Right ventricle myocardium inferior (tissue), 1 donor: ENCODE data around the gene RSPH9. TPM values are rescaled to one million over a fixed set of nuclear protein-coding genes. Genes with fewer than 3 reads are reported as not detected.
A peak's percentile ranks its signal among the peaks of the same experiment; 100 is the strongest.

ENCODE experiments used
- ATAC-seq: fragments of 200-7000 bp; cut with Tn5 transposase; one replicate; pipeline ENCODE4 v1.9.1; 2020; ENCODE audit warnings: mild to moderate bottlenecking, moderate library complexity
- DNase-seq: peaks from one replicate; pipeline ENCODE4 v3.0.0; 2021; ENCODE audit errors: missing footprints
- intact Hi-C: fragments of 100-400 bp; cut with DNase I; formaldehyde crosslinking; loops from one replicate; pipeline ENCODE4 v1.11.0; 2022
- total RNA-seq: library from RNA; stranded (reverse); fragmentation: NEBNext Ultra II Directional; extraction: Animal tissue kit (Norgen Biotek cat#: 25700); gene quantifications from one replicate; pipeline ENCODE4 v1.2.1, GENCODE V29; 2021
- donor health status: DM: no; HTN: yes; CAD: no; lungs with severe emphysema.

Gene RSPH9
- total RNA-seq, 1 donor from 2014 or later, result 0.11 TPM

DNA sequence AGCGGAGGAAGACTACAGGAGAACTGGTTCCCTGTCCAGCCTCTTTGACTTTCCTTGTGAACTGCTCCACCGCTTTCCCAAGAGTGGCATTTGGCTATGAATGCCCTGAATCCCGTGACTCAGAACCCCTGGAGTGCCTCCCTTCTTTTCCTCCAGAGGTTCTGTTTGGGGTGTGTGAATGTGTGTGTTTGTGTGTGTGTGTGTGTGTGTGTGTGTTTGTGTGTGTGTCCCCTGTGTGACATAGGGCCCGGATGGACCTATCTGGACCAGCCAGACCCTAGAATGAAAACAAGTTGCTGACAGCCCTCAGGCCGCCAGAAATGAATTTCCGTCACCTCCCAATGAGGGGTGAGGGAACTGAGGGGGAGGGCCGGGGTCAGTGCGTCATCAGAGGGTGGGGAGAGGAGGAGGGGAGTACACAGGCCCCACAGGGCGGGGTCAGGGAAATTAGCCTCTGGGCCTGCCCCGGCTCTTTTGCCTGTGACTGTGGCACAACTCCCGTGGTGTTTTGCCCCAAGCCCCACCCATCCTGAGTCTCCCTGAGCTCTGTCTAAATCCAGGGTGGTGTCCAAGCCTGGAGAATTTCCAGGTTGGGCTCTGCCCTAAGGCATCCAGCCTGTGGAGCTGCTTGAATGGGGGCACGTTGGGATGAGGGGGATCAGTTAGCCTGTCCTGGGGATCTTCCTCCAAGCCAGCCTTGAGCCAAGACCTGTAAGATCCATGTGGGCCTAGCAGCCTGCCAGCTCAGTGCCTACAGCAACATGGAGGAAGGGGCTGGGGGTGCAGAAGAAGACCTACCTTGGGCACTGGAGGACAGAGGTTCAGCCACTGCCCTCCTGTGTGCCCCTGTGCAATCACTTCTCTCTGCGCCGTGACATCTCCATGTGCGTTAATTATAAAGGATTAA lies 58.0 kb downstream of the RSPH9 start:
- ATAC-seq (peak; percentile 97), DNase-seq (peak; percentile 93)
- intact Hi-C loops, result no loop called here

DNA sequence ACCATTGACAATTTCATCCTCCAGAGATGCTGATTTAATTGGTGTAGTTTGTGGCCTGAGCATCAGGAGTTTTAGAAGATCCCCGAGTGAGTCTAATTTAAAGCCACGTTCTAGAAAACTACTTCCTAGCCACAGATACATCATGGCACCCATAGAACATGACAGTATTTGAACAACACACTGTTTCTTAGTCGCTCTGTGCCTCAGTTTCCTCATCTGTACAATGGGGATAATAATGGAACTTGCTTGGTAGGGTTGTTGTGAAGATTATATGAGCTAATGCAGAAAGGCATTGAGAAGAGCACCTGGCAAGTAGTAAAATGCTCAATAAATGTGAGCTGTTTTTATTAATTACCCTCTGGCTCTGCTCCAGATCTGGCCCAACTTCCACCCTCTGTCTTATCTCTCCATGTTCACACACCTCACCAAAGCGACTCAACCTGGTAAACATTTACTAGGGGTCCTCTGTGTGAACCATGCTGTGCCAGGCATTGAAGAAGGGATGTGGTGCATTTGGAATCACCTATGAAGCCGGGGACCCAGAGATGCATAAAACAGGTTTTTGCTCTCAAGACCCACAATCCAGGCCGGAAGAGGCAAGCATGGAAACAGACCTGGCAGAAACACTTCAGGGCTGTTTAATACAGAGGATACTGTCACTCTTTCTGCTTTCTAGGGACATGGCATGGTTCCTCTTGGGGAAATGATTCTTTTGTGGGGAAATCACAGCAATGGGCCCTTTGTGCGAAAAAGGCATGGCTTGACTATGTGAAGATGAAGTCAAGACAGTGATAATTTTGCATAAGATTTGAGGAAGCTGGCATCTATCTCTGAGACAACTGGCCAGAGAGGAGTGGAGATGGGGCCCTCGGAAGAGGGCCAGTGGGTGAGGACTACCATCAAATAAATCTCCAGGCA lies 58.9 kb downstream of the RSPH9 start:
- intact Hi-C loops, result no loop called here
- DNase-seq, result no peak
- ATAC-seq, result no peak

DNA sequence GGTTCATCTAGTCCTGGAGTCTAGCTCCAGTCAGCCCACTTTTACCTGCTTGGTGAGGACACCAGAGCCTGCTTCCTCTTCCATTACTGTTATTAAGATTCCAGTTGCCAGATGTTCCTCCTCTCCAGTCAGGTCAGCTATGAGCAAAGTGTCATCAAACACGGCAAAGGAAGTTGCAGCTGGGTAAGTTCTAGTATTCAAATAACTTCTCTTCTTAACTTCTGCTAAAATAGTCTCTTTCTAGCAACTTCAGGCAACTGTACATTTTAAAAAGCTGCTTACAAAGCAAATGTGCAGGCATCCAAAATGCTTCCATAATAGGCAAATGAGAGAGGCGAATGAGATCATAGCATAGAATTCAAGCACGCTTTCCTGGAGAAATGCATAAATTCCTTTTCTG lies 61.2 kb downstream of the RSPH9 start:
- DNase-seq (no peak), ATAC-seq (no peak)
- intact Hi-C loops, result no loop called here

DNA sequence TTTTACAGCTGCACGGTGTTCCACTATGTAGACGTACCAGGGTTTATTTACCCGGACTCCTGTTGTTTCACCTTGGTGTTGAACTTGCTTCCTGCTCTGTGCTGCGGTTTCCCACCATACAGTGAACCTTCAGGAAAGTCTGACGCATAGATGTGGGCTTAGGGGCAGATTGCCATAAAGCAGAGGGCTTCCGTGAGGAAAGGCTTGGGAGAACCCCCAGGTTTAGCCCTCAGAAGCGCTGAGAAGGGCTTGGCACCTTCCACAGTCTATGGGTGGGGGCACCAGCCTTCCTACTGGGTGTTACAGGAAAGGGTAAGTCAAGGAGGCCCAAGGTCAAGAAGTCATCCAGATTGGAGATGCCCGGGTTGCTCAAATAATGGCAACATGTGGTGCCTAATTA lies 62.0 kb downstream of the RSPH9 start:
- no peak for ATAC-seq

DNA sequence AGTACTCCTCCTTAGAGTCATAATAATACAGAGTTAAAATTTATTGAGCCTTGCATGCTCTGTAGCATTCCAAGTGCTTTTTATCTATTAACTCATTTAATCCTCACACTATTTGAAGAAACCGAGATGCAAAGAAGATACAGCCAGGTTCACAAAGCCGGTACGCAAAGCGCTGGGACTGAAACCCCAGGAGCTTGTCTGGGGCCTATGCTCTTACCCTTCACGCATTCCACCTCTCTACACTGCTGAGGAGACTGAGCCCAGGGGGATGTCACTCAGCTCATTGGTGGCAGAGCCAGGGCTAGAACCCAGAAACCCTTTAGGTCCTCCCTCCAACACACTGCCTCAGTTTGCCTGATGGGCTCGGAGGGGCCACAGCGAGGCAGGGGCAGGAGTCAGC lies 62.4 kb downstream of the RSPH9 start:
- intact Hi-C loops, result no loop called here
- DNase-seq (no peak), ATAC-seq (no peak)

More for the DNA sequence above, 62.0 kb downstream of the RSPH9 start:
- DNase-seq, result no peak
- intact Hi-C loops, result no loop called here

DNA sequence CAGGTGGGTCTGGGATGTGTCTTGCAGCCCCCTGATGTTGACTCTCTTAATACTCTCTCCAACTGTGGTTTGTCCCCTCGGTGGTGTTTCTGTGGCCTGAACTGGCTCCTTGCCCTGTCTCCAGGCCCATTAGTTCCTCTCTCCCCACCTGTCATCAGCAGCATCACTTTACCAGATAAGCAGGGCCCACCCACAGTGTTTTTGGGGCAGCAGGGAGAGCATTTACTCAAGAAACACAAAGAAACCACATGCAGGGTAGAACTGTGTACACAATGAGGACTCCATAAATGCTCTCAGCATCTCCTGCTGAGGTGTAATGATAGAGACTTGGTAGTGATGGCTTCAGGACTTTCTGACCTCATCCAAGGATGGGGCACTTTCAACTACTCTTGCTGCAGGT lies 62.9 kb downstream of the RSPH9 start:
- no peak for DNase-seq
- ATAC-seq, result no peak
- intact Hi-C loops, result no loop called here

DNA sequence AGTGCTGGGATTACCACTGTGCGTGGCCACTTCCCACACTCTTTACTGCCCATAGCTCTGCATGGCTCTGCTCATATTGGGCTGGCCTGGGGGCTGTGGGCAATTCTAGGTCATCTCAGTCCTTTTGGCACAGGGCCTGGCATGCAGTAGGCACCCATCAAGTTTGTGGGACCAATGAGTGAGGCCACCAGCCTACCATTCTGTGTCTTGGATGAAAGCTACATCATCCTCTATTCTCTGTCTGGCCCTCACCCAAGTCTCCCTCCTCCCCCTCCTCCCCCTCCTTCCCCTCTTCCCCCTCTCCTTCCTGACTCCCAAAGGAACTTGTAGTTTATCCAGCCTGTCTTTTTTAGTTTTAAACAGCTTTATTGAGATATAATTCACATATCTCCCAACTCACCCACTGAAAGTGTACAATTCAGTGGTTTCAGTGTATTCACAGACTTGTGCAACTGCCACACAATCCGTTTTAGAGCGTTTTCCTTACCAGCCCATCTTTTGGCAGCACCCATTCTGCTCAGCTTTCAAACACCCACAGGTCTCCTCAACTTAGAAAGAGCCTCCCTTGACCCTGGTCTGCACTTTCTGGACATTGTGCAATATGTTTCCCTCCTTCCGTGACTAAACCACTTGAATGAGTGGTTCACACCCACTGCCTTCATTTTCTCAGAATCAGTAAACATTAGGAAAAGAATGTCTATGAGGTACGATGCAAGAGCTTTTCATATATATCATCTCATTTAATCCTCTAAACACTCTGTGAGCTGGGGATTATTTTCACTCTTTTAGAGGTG lies 64.2 kb downstream of the RSPH9 start:
- intact Hi-C loops, result no loop called here
- no peak for DNase-seq
- ATAC-seq, result peak; percentile 83

DNA sequence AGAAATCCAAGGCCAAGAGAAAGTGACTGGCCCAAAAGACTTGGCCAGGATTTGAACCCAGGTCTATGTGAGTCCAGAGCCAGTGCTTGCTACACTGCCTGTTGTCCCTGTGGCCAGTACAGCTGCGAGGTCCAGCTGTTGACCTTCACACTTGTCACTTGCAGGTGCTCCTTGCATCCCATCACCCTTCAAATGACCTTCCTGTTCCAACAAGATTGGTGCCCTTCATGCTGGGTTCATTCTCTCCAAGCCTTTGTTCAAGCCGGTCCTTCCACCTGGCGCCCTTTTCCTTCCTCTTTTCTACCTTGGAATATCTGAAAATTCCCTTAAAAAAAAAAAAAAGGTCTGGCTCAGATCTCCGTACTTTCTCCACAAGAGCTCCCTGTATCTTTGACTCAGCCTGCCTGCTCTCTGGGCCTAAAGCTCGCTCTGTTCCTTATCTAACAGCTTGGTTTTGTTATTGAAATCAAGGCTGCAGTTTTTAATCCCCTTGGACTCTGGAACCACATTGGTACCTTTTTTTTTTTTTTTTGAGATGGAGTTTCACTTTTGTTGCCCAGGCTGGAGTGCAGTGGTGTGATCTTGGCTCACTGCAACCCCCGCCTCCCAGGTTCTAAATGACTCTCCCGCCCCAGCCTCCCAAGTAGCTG lies 64.9 kb downstream of the RSPH9 start:
- intact Hi-C loops, result no loop called here
- ATAC-seq, result peak; percentile 53
- no peak for DNase-seq

DNA sequence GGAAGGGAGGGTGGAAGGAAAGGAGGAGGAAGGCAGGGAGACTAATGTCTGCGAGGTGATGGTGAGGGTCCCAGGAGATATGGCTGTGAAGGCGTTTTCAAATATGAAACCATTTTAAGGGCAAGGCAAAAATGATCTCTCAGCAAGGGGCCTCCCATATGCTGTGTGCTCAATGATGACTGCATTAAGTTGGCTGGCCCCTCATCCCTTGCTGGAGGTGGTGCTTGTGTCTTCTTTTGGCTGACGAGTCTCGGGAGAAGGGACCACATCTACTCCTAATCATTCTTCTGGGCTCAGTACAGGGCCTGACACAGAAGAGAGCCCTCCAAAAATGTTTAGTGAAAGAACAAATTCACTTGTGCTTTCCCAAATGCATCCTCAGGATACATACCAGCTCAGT lies 65.7 kb downstream of the RSPH9 start:
- intact Hi-C loops, result no loop called here
- no peak for DNase-seq
- no peak for ATAC-seq

DNA sequence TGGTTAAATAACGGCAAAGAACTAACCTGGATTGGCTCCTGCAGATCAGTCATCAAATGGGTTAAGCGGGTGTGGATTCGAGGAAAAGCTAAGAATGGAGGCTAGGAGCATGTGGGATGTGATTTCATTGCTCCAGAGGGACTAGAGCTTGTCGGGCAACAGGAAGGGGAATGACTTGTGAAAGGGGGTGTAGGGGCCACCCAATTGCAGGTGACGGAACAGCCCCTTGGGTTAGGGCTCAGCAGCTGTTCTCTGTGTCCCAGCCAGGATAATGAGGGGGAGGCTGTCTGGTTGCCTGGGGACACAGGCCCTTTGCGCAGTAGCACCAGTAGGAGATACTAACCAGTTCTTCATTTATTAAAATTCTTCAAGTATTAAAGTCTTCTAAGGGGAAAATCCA lies 67.7 kb downstream of the RSPH9 start:
- intact Hi-C loops, result no loop called here
- DNase-seq, result no peak

DNA sequence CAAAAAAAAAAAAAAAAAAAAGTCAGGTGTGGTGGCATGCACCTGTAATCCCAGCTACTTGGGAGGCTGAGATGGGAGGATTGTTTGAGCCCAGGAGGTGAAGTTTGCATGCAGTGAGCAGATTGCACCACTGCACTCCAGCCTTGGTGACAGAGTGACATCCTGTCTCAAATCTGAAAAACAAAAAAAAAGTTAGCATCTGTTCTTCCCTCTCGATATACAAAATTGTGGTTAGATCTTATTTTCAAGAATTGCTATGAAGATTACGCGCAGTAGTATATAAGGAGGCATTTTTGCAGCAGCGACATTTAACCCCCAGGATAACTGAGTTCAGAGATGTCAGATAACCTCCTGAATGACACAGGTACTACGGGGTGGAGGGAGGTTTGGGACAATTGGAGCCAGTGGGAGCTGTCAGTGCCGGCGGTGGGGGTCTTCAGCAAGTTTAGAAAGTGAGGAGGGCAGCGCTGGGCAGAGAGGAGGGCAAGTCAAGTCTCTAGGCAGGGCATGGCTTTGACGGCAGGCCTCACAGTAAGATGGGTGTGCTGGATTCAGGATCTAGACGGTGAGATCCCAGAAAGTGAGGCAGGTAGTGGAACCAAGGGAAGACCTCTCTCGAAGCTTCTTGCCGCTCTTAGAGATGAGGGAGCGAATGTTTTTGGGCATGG lies 68.9 kb downstream of the RSPH9 start:
- intact Hi-C loops, result no loop called here
- ATAC-seq (no peak), DNase-seq (no peak)

More for the DNA sequence above, 67.7 kb downstream of the RSPH9 start:
- ATAC-seq, result peak; percentile 49

DNA sequence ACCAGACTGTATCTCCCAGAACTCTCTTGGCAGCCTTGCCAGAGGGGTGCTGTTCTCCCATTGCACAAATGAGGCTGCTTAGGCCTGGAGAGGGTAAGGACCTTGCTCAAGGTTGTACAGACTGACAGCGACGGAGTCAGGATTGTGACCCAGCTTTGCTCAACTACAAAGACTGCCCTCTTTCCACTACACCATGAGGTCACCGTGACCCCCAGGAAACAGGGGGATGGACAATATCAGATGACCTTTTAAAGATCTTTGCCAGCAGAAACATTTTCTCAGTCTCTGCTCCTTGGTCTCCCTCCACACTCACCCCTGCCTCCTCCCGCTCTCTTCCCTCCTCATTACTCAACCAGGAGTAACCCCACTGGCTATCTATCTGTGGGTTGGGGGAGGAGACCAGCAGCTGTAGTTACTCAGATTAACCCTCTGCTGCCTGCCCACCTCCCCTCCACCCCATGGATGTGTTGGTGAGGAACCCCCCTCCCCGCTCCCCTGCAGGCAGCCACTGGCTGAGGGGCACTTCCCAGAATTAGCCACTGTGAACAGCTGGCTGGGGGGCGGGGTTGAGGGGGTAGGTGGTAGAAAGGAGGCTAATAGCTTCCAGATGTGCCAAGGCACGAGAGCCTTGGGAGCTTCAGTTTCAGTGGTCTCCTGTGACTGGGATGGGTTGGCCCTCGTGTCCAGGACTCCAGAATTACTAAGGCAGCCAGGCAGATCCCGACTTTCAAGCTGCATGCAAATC lies 69.6 kb downstream of the RSPH9 start:
- intact Hi-C loops, result no loop called here

DNA sequence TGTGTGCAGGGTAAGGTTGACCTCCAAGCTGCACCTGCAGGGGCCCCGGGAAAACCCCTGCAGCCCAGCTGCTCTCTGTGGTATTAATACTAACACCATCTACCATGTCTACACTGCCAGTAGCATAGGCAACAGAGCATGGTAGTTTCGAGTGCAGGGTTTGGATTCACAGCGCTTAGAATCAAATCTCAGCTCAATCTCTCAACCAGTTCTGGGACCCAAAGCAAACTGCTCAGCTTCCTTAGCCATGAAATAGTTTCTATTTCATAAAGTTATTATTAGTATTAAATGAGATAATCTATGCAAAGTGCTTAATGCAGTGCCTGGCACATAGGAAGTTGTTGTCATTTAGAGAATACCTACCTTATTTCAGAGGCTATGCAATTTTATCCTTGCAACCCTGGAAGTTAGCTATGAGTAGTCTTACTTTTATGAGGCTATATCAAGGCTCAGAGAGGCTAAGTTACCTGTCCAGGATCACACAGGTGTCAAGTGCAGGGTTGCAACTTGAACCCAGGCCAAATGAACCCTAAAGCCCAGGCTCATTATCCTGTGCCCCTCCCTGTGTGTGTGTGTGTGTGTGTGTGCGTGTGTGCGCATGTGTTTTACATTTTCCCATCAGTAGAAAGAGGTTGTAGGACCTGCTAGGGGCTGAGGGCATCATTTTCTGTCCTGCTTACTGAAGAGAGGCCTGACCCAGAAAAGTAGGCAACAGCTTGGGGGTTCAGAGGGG lies 70.4 kb downstream of the RSPH9 start:
- intact Hi-C loops, result no loop called here
- no peak for DNase-seq
- ATAC-seq, result no peak

More for the DNA sequence above, 69.6 kb downstream of the RSPH9 start:
- ATAC-seq (peak; percentile 11), DNase-seq (no peak)

DNA sequence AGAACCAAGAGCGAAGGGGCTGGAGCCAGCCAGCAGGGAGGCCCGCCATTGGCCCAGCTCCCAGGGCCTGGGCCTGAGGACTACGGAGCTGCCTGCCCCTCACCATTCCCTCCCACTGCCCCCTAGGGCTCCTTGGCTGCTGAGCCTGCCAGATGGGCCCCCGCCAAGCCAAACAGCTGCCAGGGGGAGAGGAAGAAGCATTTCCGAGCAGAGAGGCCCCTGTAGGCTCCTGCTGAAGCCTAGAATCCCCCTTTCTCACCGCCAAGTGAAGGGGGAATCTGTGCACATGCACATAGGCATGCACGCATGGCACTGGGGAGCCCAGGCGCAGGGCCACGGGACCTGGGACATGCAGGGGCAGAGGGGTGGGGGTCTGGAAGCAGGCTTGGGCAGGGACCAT lies 71.3 kb downstream of the RSPH9 start:
- ATAC-seq, result peak; percentile 47
- intact Hi-C loops, result no loop called here
- DNase-seq, result no peak

DNA sequence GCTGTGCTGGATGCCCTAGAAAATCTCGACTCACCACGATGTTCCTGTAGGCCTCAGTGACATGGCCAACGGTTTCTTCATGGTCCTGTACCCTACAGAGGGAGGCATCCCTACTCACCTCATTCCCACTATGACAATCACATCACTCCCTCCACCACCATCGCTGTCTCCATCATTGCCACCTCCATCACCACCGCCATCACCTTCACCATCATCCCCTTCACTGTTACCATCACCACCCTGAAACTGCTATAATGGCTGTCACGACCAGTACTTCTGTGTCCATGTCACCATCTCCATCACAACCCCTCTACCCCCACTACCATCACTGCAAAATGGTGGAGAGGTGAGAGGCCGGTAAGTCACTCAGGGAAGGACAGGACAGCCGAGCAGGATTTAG lies 72.6 kb downstream of the RSPH9 start:
- no peak for ATAC-seq
- intact Hi-C loops, result no loop called here
- DNase-seq, result no peak

DNA sequence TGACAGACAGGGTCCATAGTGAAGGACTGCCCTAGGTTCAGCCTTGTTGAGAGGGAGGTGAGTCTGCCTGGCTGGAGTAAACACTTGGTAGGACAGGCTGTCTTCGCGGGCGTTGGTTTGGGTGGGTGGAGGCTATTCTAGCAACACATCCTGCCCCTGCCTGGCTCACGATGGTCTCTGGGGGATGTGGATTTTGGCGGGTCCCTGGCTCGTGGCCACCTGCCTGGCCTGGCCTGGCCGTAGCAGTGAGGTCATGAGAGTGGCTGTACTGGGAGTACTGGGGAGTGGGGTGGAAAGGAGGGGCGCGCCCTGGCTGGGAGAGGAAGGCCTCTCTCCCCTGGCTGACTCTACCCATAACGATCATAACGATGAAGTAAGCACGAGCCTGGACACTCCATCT lies 73.0 kb downstream of the RSPH9 start:
- intact Hi-C loops, result loop anchor here (2.0 kb wide), 2 partner anchors 31 to 49 kb away; partner anchors contain the start of gene MRPS18A
- peak; percentile 87 for DNase-seq
- ATAC-seq, result peak; percentile 87
